ENCODE data around the gene MRPL14.

DNA sequence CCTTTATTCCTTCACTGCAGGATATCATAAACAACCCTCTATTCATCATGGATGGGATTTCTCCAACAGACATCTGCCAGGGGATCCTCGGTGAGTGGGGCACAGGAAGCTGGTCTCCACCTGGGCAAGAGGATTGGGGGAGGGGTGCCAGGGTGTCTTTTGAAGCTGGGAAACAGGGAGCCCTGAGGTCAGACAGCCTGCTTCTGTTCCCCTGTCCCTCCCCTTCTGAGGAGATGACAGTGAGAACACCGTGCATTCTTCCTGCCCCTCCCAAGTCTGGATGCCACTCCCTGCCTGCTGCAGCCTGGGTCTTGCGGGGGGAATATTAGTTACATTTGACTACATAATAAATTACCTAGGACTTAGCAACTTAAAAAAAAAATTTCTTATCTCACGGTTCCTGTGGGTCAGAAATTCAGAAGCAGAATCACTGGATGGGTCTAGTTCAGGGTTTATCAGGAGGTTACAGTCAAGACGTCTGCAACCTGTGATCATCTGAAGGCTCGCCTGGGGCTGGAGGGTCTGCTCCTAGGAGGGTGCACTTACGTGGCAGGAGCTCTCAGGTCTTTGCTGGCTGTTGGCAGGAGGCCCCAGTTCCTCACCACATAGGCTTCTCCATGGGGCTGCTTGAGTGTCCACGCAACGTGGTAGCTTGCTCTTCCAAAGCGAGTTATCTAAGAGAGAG, 42.8 kb upstream of the MRPL14 start:
- TF ChIP-seq, protein P1, sequence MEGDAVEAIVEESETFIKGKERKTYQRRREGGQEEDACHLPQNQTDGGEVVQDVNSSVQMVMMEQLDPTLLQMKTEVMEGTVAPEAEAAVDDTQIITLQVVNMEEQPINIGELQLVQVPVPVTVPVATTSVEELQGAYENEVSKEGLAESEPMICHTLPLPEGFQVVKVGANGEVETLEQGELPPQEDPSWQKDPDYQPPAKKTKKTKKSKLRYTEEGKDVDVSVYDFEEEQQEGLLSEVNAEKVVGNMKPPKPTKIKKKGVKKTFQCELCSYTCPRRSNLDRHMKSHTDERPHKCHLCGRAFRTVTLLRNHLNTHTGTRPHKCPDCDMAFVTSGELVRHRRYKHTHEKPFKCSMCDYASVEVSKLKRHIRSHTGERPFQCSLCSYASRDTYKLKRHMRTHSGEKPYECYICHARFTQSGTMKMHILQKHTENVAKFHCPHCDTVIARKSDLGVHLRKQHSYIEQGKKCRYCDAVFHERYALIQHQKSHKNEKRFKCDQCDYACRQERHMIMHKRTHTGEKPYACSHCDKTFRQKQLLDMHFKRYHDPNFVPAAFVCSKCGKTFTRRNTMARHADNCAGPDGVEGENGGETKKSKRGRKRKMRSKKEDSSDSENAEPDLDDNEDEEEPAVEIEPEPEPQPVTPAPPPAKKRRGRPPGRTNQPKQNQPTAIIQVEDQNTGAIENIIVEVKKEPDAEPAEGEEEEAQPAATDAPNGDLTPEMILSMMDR (conservative IDR thresholded peaks at IDR 0.05; ENCODE audit: low read length), result no peak
- no peak for TF ChIP-seq EZH2phosphoT487 (IDR thresholded peaks at IDR 0.05; ENCODE audit: borderline replicate concordance)
